Neural cell (in vitro differentiated cells): Measurements from ENCODE around the gene LIG4.

ENCODE experiments used
- TAF1 ChIP-seq: IDR thresholded peaks from 2 replicates; pipeline ENCODE4 v1.6.1; 2012; ENCODE audit warnings: low read depth
- TF ChIP-seq, protein P1 (sequence below): fragments of 450-650 bp; IDR thresholded peaks from 2 replicates; pipeline ENCODE4 v1.5.1; 2014; ENCODE audit warnings: antibody characterized with exemption, mild to moderate bottlenecking, moderate library complexity; ENCODE audit not compliant: poor library complexity, severe bottlenecking

DNA sequence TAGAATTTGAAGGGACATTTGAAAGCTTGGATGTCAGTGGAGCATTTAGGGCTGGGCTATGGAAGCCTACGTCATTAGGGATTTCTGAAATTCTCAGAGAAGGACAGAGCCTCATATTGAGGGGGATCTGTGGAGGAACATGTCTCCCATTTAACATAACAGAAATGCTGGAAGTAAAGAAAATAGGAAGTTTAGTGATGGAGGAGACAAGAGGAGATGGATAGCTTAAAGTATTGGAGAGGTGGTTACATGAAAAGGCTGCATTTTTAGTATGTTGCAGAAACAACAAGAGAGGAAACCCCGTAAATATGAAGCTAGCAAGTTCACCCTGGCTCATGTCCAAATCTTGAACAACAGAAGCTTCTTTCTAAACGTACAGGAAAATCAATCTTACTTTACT is 24.4 kb downstream of the LIG4 start:
- TF ChIP-seq, protein P1, sequence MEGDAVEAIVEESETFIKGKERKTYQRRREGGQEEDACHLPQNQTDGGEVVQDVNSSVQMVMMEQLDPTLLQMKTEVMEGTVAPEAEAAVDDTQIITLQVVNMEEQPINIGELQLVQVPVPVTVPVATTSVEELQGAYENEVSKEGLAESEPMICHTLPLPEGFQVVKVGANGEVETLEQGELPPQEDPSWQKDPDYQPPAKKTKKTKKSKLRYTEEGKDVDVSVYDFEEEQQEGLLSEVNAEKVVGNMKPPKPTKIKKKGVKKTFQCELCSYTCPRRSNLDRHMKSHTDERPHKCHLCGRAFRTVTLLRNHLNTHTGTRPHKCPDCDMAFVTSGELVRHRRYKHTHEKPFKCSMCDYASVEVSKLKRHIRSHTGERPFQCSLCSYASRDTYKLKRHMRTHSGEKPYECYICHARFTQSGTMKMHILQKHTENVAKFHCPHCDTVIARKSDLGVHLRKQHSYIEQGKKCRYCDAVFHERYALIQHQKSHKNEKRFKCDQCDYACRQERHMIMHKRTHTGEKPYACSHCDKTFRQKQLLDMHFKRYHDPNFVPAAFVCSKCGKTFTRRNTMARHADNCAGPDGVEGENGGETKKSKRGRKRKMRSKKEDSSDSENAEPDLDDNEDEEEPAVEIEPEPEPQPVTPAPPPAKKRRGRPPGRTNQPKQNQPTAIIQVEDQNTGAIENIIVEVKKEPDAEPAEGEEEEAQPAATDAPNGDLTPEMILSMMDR = no peak
- TF ChIP-seq TAF1 = no peak
